GM12878 (cell line): Measurements from ENCODE around the gene LRP1B. TPM values are rescaled to one million over a fixed set of nuclear protein-coding genes. Genes with fewer than 3 reads are reported as not detected.

Experiments used
- ATAC-seq: fragments of 200-7000 bp; cut with Tn5 transposase; 3 replicates; pipeline ENCODE4 v1.9.1; 2020; ENCODE audit warnings: mild to moderate bottlenecking, moderate library complexity
- BruUV-seq: library from RNA; stranded (reverse); fragments of 400-500 nt; replicated peaks from 2 replicates; lab custom pipeline; 2021; lab: Mats Ljungman, UMichigan
- CTCF ChIA-PET: fragments of 300-600 bp; sonication (Branson Sonifier 250); formaldehyde crosslinking; extraction: SDS; loops from one replicate; lab custom pipeline; 2021; ENCODE audit warnings: inconsistent platforms; lab: Yijun Ruan, JAX
- POLR2A ChIA-PET: fragments of 350-600 bp; formaldehyde crosslinking; extraction: SDS; loops from one replicate; lab custom pipeline; 2021; ENCODE audit warnings: inconsistent platforms; lab: Charles Lee
- RAD21 ChIA-PET: fragments of 300-600 bp; sonication (Branson Sonifier 250); formaldehyde crosslinking; loops from one replicate; lab custom pipeline; 2023; ENCODE audit warnings: antibody characterized with exemption; ENCODE audit not compliant: unreplicated experiment; lab: Charles Lee
- SMC1A ChIA-PET: fragments of 300-600 bp; sonication (Branson Sonifier 250); formaldehyde crosslinking; loops from one replicate; lab custom pipeline; 2023; ENCODE audit not compliant: unreplicated experiment, uncharacterized antibody; lab: Charles Lee
- DNase-seq: peaks from one replicate; pipeline ENCODE4 v3.0.0-alpha.2; 2011; ENCODE audit warnings: low read depth, low spot score
- FAIRE-seq: peaks from 3 replicates; lab custom pipeline; 2011; peaks lifted over from hg19 to GRCh38; lab: Jason Lieb, UNC
- H2AFZ ChIP-seq: 2 replicates; pipeline ENCODE4 v1.6.0; 2011; ENCODE audit warnings: low read depth, low read length, control low read depth; ENCODE audit not compliant: control insufficient read depth
- H3K27ac ChIP-seq: 2 replicates; pipeline ENCODE4 v1.5.1; 2011; ENCODE audit warnings: control low read depth; ENCODE audit not compliant: control insufficient read depth, insufficient read depth
- H3K27me3 ChIP-seq, 2 experiments: replicated peaks in 1 of 2; 2 replicates each; pipeline versions ENCODE4 v1.6.0 to v1.6.1; 2011; ENCODE audit warnings: low read length in 1 of 2; ENCODE audit not compliant: control insufficient read depth in 2 of 2, insufficient read depth in 2 of 2
- H3K36me3 ChIP-seq, 2 experiments: 2 replicates each; pipeline ENCODE4 v1.5.1; 2011; ENCODE audit warnings: low read length in 1 of 2; ENCODE audit not compliant: control insufficient read depth in 2 of 2, insufficient read depth in 2 of 2
- H3K4me1 ChIP-seq: 2 replicates; pipeline ENCODE4 v1.6.1; 2011; ENCODE audit warnings: mild to moderate bottlenecking, low read length, moderate library complexity, mixed read lengths; ENCODE audit not compliant: control insufficient read depth, insufficient read depth
- H3K4me2 ChIP-seq: 2 replicates; pipeline ENCODE4 v1.6.0; 2011; ENCODE audit warnings: control low read depth; ENCODE audit not compliant: control insufficient read depth, insufficient read depth
- H3K4me3 ChIP-seq: fragments of 200-600 bp; sonication (generic); 2 replicates; pipeline ENCODE4 v1.5.1; 2016
- H3K79me2 ChIP-seq: 2 replicates; pipeline ENCODE4 v1.6.0; 2011; ENCODE audit warnings: low read length; ENCODE audit not compliant: control insufficient read depth, insufficient read depth
- H3K9ac ChIP-seq: 2 replicates; pipeline ENCODE4 v1.8.0; 2011; ENCODE audit warnings: low read length, control low read depth, mixed read lengths; ENCODE audit not compliant: control insufficient read depth, insufficient read depth
- H3K9me3 ChIP-seq: replicated peaks from 3 replicates; pipeline ENCODE4 v1.5.1; 2011; ENCODE audit warnings: mild to moderate bottlenecking, low read length; ENCODE audit not compliant: control insufficient read depth, insufficient read depth
- H4K20me1 ChIP-seq: 2 replicates; pipeline ENCODE4 v1.6.0; 2011; ENCODE audit not compliant: control insufficient read depth, insufficient read depth
- CEBPZ ChIP-seq: fragments of 150-350 bp; IDR thresholded peaks from 2 replicates; pipeline ENCODE4 v1.6.1; 2016; ENCODE audit warnings: low read depth, low read length
- FOS ChIP-seq: IDR thresholded peaks from 3 replicates; pipeline ENCODE4 v1.6.1; 2011; ENCODE audit warnings: borderline replicate concordance; ENCODE audit not compliant: insufficient read length; ENCODE audit errors: extremely low read depth
- PKNOX1 ChIP-seq: fragments of 450-650 bp; IDR thresholded peaks from 2 replicates; pipeline ENCODE4 v1.6.1; 2016; ENCODE audit warnings: mild to moderate bottlenecking
- TARDBP ChIP-seq: IDR thresholded peaks from 2 replicates; pipeline ENCODE4 v1.6.1; 2016; ENCODE audit warnings: borderline replicate concordance
- YY1 ChIP-seq: IDR thresholded peaks from 2 replicates; pipeline ENCODE4 v1.6.1; 2011; ENCODE audit warnings: low read depth, mild to moderate bottlenecking, low read length
- in situ Hi-C: fragments of 300-500 bp; cut with MboI; formaldehyde crosslinking; loops from 9 replicates; pipeline ENCODE4 v1.14.3; 2018; ENCODE audit warnings: mixed read lengths
- intact Hi-C: fragments of 100-400 bp; cut with micrococcal nuclease; formaldehyde crosslinking; loops from one replicate; pipeline ENCODE4 v1.14.2; 2022; ENCODE audit not compliant: unreplicated experiment
- polyA plus RNA-seq, 11 experiments: library from polyadenylated mRNA; depleted of rRNA in 4 of 11; unstranded in 6 of 11; stranded (reverse) in 5 of 11; fragments of >200 nt; fragmentation: Nextera tagmentation in 4 of 11; fragmentation: Illumina TruSeq in 1 of 11; extraction: Ambion mirVana in 4 of 11; extraction: Trizol in 1 of 11; gene quantifications; 1 replicate in 1 of 11; 2 replicates in 10 of 11; pipeline versions ENCODE4 v1.2.1 to v1.2.3, GENCODE V29; 2011 to 2016; ENCODE audit warnings: inconsistent platforms in 2 of 11, missing spikeins in 2 of 11, low read depth in 1 of 11
- total RNA-seq, 4 experiments: library from RNA; depleted of rRNA in 3 of 4; stranded (reverse); fragments of >200 nt in 3 of 4; fragmentation: Illumina TruSeq in 1 of 4; extraction: Trizol in 1 of 4; gene quantifications; 2 replicates each; pipeline versions ENCODE4 v1.2.1 to v1.2.3, GENCODE V29; 2013 to 2021

The LRP1B gene
- total and polyA plus RNA-seq, 10 of the 15 experiments (the other 5 are each of a cell fraction or from before 2014, with no cell fraction given): under 0.01 to 0.06 (median 0.03) TPM; not detected in 5

- no TSS peak for BruUV-seq
- no peak overlapping the region for H3K4me3 ChIP-seq
- H3K27me3 ChIP-seq: no peaks in the 10 kb centered on the region
- TF ChIP-seq CEBPZ: no peak
- no peak for TF ChIP-seq TARDBP
- TF ChIP-seq PKNOX1: no peak
- TF ChIP-seq FOS: no peak
- no peak for TF ChIP-seq YY1
- H3K36me3 ChIP-seq: no peaks in the 10 kb centered on the region
- no peak overlapping the region for H2AFZ ChIP-seq
- H3K4me2 ChIP-seq: no peak overlapping the region
- ChIA-PET RAD21 (no interaction called here), SMC1A (no interaction called here), CTCF (interaction anchor here (0.8 kb wide), 1 partner anchor 111 kb away, joined by 3 read pairs; no protein-coding TSS in a partner anchor), POLR2A (no interaction called here)
- no peak for DNase-seq
- H3K9ac ChIP-seq: no peak overlapping the region
- H3K79me2 ChIP-seq: no peaks in the 10 kb centered on the region
- no peak for FAIRE-seq
- no peaks in the 10 kb centered on the region for H3K4me1 ChIP-seq
- intact Hi-C loops (no loop called here), in situ Hi-C loops (no loop called here)
- ATAC-seq: no peak
- H3K27ac ChIP-seq: no peak overlapping the region
- no peaks in the 10 kb centered on the region for H4K20me1 ChIP-seq
- no peaks in the 10 kb centered on the region for H3K9me3 ChIP-seq
These were observed 200.0 kb downstream of the LRP1B start for GRCh38 chr2:141930803-141931202.
